GM19463 (cell line): ENCODE data around the gene TMEM245.

Experiments used
- ATAC-seq: cut with Tn5 transposase; IDR thresholded peaks from one replicate; pipeline ENCODE4 v1.9.1; 2021; ENCODE audit warnings: mild to moderate bottlenecking, moderate library complexity; ENCODE audit not compliant: unreplicated experiment

The TMEM245 gene

DNA sequence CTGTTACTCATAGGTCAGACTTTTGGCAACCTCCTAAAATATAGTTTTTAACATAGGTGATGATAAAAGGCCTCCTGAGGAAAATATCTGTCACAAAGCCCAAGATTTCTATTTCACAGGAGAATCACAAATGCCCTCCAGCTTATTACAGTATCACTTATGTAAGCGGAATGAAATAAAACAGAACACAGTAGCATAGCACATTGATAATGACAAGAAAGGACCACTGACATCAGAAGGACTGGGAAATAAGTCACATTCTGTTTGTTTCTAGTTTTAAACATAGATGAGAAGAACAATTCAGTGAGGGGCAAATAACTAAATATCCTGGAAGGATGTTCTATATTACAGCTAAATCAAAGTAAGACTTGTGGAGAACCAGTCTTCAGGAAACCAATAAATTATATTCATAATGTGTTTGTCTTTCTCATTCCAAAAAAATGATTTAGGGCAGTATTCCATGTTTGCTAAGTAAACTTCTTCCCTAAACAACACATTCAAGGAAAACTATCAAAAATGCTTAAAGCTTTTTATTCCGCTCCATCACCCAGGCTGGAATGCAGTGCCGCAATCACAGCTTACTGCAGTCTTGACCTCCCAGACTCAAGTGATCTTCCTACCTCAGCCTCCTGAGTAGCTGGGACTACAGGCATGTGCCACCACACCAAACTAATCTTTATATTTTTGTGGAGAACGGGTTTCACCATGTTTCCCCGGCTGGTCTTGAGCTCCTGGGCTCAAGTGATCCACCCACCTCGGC, 85.6 kb downstream of the TMEM245 start:
- ATAC-seq = no peak

DNA sequence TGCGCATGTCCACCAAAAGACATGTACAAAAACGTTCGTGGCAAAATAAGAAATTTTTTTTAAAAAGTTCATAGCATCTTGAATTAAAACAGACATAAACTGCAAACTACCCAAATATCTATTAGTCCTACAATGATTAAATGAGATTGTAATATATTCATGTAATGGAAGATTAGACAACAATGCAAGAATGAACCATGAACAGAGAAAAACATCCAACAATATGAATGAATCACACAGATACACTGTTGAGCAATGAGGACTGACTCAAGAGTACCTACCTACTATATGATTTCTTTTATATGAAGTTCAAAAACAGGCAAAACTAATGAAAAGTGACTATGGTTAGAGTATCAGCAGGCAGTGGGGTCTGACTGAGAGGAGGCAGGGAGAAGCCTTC, 88.5 kb downstream of the TMEM245 start:
- ATAC-seq = no peak

DNA sequence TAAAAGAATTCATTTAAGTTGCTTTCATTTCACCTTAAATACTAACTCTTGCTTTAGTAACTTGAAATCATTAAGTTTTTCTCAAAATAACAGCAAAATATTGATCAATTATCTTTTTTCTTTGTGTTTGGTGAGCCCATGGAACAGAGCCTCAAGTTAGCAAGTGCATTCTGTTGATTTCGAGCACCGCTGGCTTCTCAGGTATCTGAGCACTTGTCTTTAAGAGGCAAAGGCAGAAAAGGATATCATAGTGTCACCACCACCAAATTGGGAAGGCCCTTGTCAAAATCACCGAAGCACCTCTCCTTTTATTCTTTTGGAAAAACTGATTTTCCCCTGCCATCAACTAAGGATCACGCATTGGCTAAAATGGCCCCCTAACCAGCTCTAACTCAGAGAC, 89.3 kb downstream of the TMEM245 start:
- no peak for ATAC-seq

- no peak for ATAC-seq
Observed at GRCh38 chr9:109028457-109028856, 91.3 kb downstream of the TMEM245 start.

DNA sequence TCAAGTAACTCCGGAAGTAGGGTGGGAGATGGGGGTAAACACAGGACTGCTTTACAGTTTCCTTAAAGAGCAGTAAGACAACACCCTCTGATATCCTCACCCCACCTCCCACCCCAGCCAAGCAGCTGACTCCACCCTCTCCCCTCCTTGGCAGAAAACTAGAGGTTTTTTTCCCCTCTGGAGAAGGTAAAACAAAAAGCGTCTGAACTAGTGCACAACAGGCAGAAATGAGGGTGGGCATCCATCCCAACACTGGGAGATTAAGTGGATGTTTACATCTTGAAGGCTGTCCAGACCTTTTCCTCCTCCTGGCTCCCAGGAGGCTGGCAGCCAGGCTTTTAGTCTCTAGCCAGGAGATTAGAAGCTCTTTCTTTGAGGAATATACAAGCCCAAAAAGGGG, 92.6 kb downstream of the TMEM245 start:
- no peak for ATAC-seq

DNA sequence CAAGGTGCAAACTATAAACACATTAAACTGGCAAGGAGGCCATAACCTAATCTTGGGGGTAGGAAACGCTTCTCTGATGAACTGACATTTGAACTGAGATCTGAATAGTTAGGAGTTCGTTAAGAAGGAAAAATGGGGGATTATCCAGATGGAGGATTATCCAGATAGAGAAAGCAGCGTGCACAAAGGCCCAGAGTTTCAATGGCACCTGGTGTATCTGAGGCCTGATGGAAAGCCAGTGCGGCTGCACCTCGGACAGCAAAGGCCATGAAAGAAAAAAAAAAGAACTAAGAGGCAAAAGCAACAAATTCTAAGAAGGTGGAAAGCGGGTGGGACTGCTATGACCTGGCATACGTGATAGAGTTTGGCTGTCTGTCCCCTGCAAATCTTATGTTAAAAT, 93.4 kb downstream of the TMEM245 start:
- ATAC-seq = no peak

- no peak for ATAC-seq
Observed at GRCh38 chr9:109022873-109023272, 96.9 kb downstream of the TMEM245 start.

DNA sequence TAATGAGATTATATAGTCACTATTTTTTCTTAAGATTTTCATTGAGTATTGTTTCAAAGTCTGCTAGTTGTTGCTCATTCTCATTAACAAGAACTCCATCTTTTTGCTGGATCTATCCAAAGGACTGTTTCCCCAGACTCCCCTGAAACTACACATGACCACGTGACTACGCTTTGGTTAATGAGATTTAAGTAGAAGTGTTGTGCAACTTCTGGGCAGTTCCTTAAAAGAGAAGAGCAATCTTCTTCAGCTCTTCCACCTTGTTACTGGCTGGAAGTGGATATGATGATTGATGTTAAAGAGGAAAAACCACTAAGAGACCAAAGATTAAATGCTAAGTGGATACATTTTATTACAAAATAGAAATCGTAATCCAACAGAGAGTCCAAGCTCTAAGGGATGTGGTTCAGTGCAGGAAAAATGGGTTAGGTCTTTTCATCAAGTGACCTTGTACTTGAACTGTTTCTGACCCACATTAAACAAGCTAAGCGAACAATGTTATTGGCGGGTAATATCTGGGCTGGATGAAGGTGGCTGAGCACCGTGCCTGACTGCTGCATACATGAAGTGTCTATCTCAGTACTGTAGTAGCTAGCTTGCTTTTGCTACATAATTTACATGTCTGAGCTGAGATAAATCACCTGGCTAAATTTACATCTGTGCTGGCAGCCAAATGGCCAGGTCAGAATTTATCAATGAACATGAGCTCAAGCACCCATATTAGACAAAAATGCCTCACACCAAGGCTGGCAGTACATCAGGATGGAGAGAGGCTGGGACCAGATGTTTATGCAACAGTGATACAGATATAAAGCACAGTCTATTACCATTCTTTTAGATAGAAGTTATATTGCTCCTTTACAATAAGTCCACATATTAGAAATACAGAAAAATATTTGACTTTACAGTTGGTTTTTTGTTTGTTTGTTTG, 98.9 kb downstream of the TMEM245 start:
- no peak for ATAC-seq

DNA sequence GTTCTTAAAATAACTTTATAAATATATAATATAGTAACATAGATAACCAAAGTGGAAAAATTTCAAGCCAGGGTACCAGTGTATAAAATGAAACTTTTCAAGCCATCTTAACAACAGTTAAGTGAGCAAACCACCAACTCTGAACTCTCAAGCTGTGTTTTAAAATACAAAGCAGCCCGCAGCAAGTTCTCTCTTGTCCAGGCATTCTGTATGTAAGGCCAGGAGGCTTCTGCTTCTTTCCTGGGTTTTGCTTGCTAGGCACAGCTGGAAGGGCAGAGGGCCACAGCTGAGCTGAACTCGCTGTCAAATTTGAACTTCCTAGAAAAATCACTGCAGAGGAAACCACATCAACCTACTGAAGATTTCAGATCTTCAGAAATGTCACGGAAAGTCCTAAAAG, 99.6 kb downstream of the TMEM245 start:
- ATAC-seq = no peak

GRCh38 chr9:109019420-109019819, 100.3 kb downstream of the TMEM245 start:
- no peak for ATAC-seq

DNA sequence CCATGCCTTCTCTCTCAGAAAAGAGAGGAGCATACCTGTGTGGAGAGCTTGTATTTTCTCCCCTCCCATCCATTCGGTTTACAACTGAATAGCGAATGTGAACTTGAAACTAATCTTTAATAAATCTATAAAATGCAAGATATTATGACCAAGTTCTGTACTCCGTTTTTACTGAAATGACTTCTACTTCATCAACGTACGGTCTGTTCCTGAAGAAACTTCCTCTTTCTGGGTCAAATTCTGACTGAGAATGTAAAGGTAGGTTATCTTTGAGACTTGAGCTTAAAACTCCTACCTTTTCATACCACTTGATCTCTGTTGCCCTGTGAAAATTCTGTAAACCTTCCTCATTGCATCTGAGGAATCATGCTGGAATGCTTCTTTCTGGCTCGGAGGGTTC, 102.3 kb downstream of the TMEM245 start:
- ATAC-seq = peak; percentile 33

DNA sequence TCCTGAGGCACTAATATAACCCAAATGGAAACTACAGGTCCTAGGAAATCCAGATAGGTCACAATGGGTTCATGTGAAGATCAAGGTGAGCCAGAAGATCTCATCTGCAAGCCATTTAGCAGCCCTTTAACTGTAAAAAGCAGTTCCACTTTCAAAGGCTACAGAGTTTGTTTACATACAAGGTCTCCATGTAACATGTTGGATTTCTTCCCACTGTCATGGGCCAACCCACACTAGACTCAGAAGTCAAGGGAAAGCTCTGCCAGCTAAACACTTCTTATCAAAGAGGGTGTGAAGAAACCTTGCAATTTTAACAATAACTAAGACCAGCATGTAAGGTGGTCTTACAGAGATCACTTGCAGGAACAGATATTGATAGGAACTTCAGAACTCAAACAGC, 102.7 kb downstream of the TMEM245 start:
- no peak for ATAC-seq

- ATAC-seq = no peak
Observed at GRCh38 chr9:109016132-109016531, 103.6 kb downstream of the TMEM245 start.

DNA sequence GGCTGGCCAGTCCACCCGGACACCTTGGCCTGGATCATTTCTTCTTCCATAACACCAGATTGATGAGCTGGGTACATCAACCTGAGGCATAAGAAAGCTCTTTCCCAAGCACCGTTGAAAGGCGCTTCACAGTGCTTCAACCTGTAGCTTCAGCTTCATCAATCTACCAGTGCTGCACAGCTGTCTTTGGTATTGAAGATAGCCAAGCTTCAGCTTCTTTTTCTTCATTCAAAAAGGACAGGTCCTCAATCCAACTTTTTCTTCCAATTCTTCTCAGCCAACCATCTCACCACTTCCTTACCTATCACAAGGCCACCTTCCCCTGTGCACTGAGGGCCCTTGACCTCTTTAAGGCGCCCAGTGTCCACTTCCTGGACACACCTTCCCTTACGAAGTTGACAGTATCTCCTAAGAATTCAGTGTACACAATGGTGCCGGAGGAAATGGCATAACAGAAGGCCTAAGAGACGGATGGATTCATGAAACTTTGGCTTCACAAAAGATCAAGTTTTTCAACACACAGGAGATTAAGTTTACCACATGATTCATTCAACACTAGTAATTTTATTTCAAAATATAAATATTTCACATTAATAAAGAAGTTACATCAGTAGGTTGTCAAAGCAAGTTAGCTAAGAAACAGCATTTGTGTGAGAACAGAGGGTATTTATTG, 105.0 kb downstream of the TMEM245 start:
- no peak for ATAC-seq

GRCh38 chr9:109013679-109014607, 105.8 kb downstream of the TMEM245 start:
- no peak for ATAC-seq

DNA sequence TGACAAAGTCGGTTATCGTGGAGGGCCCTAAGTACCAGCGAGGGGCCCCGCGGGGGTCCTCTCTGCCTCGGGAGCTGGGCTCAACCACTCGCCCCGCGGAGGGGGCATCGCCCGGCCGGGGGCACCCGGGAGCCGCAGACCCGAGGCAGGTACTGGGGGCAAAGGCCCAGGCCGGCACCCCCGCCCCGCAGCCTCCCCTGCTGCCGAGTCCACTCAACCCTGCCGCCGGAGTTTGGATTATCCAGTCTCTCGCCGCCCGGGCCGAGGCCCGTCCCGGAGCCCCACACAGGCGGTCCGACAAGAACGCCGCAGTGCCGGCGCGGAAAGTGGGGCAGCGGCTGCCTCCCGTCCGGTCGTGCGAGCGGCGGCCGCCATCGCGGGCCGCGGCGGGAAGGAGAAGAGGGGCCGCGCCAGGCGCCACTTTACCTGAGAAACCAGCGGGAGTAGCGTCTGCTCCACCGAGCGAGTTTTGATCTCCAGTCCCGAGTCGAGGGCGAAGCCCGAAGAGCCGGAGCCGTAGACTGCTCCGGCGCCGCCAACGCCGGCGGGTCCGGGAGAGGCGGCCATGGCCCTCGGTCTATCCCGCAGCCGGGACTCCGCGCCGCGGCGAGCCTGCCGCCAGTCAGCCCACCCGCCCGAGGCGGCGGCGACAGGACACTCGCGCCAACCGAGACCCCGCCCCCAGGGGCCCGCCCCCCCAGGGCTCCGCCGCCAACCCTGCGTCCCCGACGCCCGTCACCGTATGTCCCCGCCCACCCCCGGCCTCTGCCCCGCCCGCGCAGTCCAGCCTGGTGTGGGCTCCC, 106.7 kb downstream of the TMEM245 start, which contains the start of gene CTNNAL1:
Gene CTNNAL1 (minus strand): TSS at position 624 of the 803 bp plus-strand sequence. CDS start 57 bp downstream, at position 567.
- ATAC-seq = peak; percentile 65

DNA sequence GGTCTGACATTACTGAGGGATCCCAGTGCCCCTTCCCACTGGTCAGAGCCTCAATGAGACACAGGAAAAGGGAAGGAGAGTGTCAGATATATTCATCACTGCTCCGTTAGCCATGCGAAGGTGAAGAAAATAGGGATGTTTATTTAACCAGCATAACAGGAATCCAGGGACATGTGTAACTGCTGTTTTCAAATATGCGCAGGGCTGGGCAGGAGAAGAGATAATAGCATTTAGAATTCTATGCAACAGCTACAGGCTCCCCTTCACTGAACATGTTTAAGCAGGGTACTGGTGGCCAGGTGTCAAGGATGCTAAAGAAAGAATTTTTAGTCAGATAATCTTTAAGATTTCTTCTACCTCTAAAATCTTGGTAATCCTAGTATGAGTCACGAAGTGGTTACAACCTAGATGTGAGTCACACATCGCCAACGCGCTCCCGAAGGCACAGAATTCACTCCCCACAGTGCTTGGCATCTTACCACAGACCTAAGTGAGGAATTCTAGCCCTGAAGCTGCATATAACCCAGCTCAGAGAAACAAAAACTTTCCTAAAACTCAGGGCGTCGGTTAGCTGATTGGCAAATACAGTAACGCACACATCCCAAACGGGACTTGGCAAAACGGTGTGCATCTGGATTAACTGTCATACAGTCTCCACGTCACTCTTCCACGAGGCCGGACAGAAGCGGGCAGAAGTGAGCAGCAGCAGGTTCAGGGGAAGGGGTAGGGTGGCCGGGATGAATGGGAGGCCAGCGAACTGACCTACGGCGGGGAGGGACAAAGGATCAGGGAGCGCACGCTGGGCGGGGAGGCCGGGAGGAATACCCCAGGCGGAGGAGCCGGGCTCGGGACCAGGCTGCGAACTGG, 107.5 kb downstream of the TMEM245 start:
- peak; percentile 30 for ATAC-seq

- ATAC-seq = no peak
Observed at GRCh38 chr9:109011231-109011671, 108.5 kb downstream of the TMEM245 start.
